Measurements from ENCODE around the gene AIFM3. TPM values are rescaled to one million over a fixed set of nuclear protein-coding genes. Genes with fewer than 3 reads are reported as not detected.
"Not testable (repeated sequence)": the region's sequence is repeated elsewhere in the genome, so short reads cannot be mapped to it uniquely, and the experiment has no call there.

The AIFM3 gene
- total and polyA plus RNA-seq, 7 donors = 0.66 to 105 (median 1.9) TPM

DNA sequence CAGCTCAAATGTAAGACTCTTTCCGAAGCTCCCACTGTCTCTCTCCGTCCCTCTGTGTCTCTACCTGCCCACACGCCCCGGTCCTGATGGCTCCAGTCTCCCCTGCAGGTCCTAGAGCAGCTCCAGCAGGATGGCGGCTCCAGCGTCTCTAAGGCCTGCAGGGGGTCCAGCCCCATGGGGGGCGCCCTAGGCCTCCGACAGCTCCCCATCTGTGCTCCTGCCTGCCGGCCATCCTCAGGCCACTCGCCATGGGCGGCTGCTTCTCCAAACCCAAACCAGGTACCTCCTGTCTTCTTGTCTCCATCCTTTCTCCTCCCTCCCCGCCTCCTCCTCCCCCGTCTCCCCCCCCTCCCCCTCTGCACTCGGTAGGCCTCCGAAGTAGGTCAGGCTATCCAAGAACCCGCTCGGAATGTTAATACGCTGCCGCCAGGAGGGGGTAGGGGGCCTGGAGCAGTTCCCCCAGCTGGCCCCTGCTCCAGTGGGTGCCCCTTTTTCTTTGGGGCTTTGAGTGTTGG lies 699 bp downstream of the AIFM3 start:
- H3K27ac ChIP-seq = no peak overlapping the region
- peaks cover 0 to 28% (median 11%) of the 10 kb centered on the region in 4 donors for H3K4me1 ChIP-seq
- no peaks in the 10 kb centered on the region for H3K36me3 ChIP-seq
- DNase-seq = no peak
- H3K4me3 ChIP-seq = no peak overlapping the region
- no peaks in the 10 kb centered on the region for H3K9me3 ChIP-seq
- H3K27me3 ChIP-seq = peaks cover 2 to 16% (median 13%) of the 10 kb centered on the region in 3 donors
- TF ChIP-seq POLR2AphosphoS5 (IDR thresholded peaks at IDR 0.05) = no peak
- TF ChIP-seq EP300 (IDR thresholded peaks at IDR 0.05) = no peak
- no peak for TF ChIP-seq POLR2A (IDR thresholded peaks at IDR 0.05)
- TF ChIP-seq CTCF (IDR thresholded peaks at IDR 0.05) = no peak
- 72 to 78% methylated on average over 19 of the region's 19 CpGs for WGBS, 2 donors
- intact Hi-C loops (cut with DNase I) = no loop called here

GRCh38 chr22:20968281-20968977 lies 1.4 kb downstream of the AIFM3 start:
- peaks cover 2 to 16% (median 12%) of the 10 kb centered on the region in 3 donors for H3K27me3 ChIP-seq
- intact Hi-C loops (cut with DNase I) = no loop called here
- DNase-seq = no peak
- no peak overlapping the region for H3K4me3 ChIP-seq
- WGBS, 2 donors = 83 to 87% methylated on average over 7 of the region's 7 CpGs
- no peaks in the 10 kb centered on the region for H3K9me3 ChIP-seq
- no peak overlapping the region for H3K27ac ChIP-seq
- H3K36me3 ChIP-seq = no peaks in the 10 kb centered on the region
- H3K4me1 ChIP-seq = peaks cover 0 to 28% (median 11%) of the 10 kb centered on the region in 4 donors
- no peak for TF ChIP-seq EP300 (IDR thresholded peaks at IDR 0.05)
- TF ChIP-seq POLR2A (IDR thresholded peaks at IDR 0.05) = no peak
- no peak for TF ChIP-seq CTCF (IDR thresholded peaks at IDR 0.05)
- TF ChIP-seq POLR2AphosphoS5 (IDR thresholded peaks at IDR 0.05) = no peak

- WGBS, 2 donors = 82 to 88% methylated on average over 4 of the region's 4 CpGs
- no peaks in the 10 kb centered on the region for H3K36me3 ChIP-seq
- no peaks in the 10 kb centered on the region for H3K27me3 ChIP-seq
- H3K4me3 ChIP-seq = no peak overlapping the region
- DNase-seq = no peak
- H3K4me1 ChIP-seq = peaks cover 0 to 12% (median 0%) of the 10 kb centered on the region in 4 donors
- H3K27ac ChIP-seq = no peak overlapping the region
- intact Hi-C loops (cut with DNase I) = no loop called here
- TF ChIP-seq EP300 (IDR thresholded peaks at IDR 0.05) = no peak
- TF ChIP-seq POLR2A (IDR thresholded peaks at IDR 0.05) = no peak
- TF ChIP-seq CTCF (IDR thresholded peaks at IDR 0.05) = no peak
- no peak for TF ChIP-seq POLR2AphosphoS5 (IDR thresholded peaks at IDR 0.05)
- H3K9me3 ChIP-seq = no peaks in the 10 kb centered on the region
Observed at GRCh38 chr22:20970939-20971657, 4.0 kb downstream of the AIFM3 start.

DNA sequence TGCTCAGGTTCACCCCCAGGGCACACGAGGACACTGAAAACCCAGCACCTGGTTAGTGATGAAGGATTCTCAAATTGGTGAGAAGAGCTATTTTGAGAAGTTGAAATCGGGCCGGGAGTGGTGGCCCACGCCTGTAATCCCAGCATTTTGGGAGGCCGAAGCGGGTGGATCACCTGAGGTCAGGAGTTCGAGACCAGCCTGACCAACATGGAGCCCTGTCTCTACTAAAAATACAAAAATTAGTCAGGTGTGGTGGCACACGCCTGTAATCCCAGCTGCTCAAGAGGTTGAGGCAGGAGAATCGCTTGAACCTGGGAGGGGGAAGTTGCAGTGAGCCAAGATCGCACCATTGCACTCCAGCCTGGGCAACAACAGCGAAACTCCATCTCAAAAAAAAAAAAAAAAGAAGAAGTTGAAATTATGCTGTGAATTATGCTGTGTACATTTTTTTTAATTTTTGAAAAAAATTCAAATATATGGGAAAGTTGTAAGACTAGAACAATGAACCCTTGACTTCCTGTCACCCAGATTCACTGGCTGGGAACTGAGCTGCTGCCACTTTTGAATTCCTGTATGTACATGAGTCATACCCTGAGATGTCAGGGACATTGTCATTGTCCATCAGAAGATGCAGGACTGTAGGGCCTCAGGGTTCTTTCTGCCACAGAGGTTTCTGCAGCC lies 5.1 kb downstream of the AIFM3 start:
- DNase-seq; H3K27me3 ChIP-seq; H3K36me3 ChIP-seq; H3K9me3 ChIP-seq; H3K27ac ChIP-seq; H3K4me3 ChIP-seq; intact Hi-C loops (cut with DNase I): not testable (repeated sequence)
- H3K4me1 ChIP-seq = peaks cover 0 to 12% (median 0%) of the 10 kb centered on the region in 4 donors
- WGBS, 2 donors = 73 to 89% methylated on average over 11 of the region's 11 CpGs
